Activated T-cell treated with anti-CD3 and anti-CD28 coated beads for 48 hours (primary cell): ENCODE measurements around the gene TGFBR3L.
A peak's percentile ranks its signal among the peaks of the same experiment; 100 is the strongest.
"Not testable (repeated sequence)": the region's sequence is repeated elsewhere in the genome, so short reads cannot be mapped to it uniquely, and the experiment has no call there.

Experiments used
- DNase-seq: peaks from one replicate; pipeline ENCODE4 v3.0.0-alpha.2; 2020; ENCODE audit warnings: low read depth

Gene TGFBR3L

GRCh38 chr19:7928334-7928706 lies 13.7 kb downstream of the TGFBR3L start:
- no peak for DNase-seq

DNA sequence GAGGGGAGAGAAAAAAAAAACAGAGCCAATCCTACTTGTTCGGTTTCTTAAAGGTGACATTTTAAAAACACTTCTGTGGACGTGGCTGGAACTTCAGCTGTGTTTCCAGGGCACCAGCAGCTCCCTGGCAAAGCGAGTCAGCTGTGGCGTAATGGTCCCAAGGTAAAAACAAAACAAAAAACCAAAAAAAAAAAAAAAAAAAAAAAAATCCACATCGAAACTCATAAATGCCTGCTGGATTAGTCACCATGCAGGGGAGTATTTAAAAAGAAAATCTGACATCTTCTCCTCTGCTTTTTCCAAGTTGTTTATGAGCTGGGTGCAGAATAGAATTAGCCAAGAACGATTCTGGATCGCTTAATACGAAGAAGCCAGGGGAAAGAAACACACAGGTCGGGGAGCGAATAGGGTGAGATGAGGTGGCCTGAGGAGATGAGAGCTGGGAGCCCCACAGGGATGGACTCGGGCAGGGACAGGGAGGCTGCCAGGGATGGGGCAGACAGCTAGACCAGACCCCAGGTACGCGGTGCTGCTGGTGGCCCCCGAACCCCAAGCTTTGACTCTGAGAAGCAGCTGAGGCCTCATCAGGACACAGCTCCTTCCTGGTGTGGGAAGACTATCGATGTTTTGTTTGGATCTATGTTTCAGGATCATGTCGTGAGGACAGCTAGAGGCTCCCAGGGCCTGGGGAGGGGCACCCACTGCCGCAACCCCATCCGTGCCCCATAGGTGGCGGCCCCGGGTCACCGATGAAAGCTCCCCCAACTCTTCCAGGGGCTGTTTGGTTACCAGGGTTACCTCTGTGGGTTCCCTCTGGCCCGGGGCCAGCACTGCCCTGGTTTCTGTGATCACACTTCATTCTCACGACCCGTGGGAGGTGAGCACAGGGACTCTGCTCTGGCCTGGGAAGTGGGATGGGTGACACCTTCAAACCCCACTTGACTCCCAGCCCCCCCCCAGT lies 14.4 kb downstream of the TGFBR3L start:
- DNase-seq, result peak; percentile 63

- DNase-seq, result not testable (repeated sequence)
These were observed 15.4 kb downstream of the TGFBR3L start for GRCh38 chr19:7930030-7930429.

DNA sequence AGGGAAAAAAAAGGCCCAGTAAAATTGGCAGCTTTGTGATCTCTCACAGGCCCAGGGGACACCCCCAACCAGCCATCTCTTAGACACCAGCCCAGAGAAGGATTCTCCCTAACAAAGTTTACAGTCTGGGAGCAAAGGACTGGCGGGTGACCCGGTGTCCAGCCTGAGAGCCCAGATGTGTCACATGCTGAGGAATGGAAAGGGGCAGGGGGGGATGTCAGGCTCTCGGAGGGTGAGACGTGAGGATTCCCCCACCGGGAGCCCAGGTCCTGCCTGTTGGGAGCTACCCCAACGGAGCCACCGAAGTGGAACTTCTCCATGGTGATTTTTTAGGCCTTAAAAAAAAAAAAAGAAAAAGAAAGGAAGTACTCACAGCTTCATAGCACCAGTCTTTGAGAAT lies 16.1 kb downstream of the TGFBR3L start:
- no peak for DNase-seq

DNA sequence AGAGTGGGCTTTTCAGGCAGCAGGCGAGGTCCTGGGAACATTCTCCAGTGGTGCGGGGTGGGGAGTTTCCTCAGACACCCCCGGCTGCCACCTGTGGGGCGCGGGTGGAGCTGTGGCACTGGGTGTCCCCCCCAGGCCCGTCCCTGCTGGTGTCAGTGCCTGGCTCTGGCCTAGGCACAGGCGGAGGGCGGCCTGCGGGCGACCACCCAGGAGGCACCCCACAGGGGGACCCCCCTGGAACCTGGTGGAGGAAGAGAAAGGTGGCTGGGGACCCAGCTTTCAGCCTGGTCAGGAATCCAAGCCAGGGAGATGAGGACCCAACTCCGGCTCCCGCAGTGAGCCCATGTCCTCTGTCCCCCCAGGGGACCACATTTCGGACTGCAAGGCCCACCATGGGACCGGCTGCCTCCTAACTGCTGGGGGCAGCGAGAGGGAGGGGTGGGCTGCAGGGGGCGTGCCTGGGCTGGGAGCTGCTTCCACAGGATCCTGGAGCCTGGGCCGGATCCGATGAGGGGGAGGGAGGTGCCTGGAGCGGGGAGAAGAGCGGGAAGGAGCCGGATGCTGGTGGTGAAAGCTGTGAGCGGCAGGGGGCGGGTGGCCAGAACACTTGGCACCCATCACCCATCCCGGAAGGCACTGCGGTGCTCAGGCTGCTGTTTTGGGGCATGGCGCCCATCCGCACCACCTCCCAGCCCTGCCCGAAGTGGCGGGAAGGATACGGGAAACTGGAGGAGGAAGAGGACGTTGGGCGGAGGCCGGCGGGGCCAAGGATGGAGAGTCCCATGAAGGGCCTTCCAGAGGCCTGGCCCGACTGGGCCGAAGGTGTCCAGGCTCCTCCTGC lies 16.8 kb downstream of the TGFBR3L start:
- no peak for DNase-seq

DNA sequence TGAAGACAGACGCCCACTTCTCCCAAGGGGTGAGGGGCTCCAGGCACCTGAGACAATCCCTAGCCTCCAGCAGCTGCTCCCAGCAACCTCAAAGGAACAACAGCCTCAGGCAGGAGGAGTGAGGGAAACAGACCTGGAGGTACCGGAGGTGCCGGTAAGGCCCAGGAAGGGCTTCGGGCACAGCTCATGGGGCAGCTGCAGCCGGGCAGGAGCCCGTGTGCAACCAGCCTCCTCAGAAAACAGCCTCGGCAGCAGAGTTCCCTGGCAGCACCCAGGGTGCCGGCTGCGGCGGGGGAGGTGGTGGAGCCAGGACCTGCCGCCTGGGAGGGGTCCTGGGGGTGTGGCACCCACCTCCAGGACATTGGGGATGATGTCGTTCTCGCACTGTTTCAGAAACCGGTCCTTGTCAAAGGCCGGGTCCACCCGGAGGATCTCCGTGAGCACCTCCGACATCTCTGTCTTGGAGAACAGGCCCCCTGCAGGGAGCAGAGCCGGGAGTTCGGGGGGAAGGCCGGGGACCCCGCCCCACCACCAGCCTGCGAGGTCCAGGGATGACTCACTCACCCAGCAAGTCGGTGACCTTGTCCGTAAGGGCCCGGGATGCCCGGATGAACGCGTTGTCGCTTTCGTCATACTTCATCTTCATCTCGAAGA lies 17.8 kb downstream of the TGFBR3L start:
- DNase-seq, result no peak

DNA sequence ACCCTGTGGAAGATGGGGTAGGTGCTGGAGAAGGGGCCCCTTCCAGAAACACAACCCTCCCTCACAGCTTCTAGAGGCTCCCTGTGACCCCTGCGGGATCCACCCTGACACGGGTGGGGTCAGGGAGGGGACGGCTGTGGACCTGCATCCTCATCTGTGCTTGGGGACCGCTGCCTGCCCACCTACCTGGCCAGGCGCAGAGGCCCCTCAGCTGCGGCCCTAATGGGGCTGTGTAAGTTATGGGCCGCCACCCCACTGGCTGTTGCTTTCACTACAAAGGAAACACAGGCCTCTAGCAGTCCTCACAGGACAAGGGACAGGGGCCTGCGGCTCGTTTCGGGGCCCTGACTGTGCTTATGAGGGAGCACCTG lies 18.3 kb downstream of the TGFBR3L start:
- DNase-seq, result no peak

- no peak for DNase-seq
These were observed 18.8 kb downstream of the TGFBR3L start for GRCh38 chr19:7933411-7933810.

GRCh38 chr19:7933828-7934725 lies 19.4 kb downstream of the TGFBR3L start:
- DNase-seq, result no peak

- no peak for DNase-seq
These were observed 20.1 kb downstream of the TGFBR3L start for GRCh38 chr19:7934766-7935165.

GRCh38 chr19:7940841-7941240 lies 26.2 kb downstream of the TGFBR3L start:
- no peak for DNase-seq

DNA sequence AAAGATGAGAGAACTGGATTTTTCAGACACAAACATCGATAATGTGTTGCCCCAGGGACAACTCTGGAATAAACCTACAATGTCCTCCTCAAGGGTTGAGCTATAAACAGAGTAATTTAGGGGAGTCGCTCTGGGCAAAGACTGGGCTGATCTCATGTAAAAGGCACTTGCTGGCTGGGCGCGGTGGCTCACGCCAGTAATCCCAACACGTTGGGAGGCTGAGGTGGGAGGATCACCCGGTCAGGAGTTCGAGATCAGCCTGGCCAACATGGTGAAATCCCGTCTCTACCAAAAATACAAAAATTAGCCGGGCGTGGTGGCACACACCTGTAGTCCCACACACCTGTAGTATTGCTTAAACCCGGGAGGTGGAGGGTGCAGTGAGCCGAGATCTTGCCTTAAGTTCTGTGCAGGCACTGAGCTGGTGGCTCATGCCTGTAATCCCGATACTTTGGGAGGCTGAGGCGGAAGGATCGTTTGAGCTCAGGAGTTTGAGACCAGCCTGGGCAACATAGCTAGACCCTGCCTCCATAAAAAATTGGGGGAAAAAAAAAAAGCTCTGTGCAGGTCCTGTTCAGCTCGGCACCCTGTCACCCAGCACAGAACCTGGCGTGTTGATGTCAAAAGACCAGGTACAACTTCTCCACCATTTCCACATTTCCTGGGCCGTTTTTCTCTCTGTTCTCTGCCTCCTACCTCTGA lies 27.4 kb downstream of the TGFBR3L start:
- no peak for DNase-seq

DNA sequence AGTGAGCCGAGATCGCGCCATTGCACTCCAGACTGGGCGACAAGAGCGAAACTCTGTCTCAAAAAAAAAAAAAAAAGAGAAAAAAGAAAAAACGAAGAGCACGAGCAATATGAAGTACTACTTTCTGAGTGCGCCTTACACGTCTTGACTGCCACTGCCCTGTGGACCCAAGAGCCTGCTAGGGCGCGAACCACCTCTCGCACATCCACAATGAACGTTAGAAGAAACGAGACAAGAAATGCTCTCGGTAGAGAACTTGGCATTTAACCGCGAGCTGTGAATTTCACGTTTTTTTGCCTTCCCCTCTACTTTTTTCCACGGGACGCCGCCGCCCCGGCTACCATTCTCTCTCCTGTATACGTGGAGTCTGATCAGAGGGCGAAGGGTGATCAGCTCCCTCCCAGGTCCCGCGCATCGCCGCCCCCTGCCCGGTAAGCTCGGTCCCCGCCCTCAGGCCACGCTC lies 28.4 kb downstream of the TGFBR3L start:
- no peak for DNase-seq

GRCh38 chr19:7943444-7944176 lies 29.0 kb downstream of the TGFBR3L start, which contains the start of gene TIMM44:
Gene TIMM44, minus strand, starts transcription at chr19:7943666. Its CDS starts 15 bp downstream, at chr19:7943651.
- peak; percentile 99 for DNase-seq

GRCh38 chr19:7944177-7944761 lies 29.6 kb downstream of the TGFBR3L start:
- DNase-seq, result peak; percentile 81

- DNase-seq, result no peak
These were observed 33.3 kb downstream of the TGFBR3L start for GRCh38 chr19:7947939-7948338.

DNA sequence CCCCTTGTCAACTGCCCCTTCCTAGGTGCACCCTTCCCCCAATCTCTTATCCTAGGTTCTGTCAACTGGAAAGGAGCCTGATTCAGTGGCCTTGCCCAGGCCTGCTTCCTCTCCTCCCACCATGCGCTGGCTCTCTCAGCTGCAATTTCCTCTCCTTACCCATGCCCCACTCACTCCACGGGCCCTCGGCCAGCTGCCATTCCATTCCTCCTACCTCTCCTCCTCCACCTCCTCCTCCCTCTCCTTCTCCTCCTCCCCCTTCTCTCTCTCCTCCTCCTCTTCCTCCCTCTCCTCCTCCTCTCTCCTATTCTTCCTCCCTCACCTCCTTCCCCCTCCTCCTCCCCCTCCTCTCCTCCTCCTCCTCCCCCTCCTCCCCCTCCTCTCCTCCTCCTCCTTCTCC lies 38.4 kb downstream of the TGFBR3L start:
- no peak for DNase-seq

GRCh38 chr19:7953576-7953975 lies 38.9 kb downstream of the TGFBR3L start:
- no peak for DNase-seq

- no peak for DNase-seq
These were observed 41.1 kb downstream of the TGFBR3L start for GRCh38 chr19:7955696-7956095.

DNA sequence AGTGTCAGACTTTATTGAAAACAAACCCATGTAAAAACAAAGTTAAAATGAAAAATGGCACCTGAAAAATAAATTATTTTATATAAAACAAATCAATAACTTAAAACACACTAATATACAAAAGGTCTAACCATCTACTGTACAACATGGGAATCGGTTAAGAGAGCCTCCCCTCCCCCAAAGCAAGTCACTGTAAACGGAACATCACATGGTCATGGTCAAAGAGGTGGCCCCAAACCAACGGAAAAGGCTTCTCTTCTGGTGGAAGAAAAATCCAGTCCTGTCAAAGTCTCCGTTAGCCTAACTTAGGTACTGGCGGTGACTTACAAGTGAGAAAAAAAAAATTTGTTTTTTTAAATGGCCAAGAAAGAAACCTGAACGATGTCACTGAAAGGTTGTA lies 44.6 kb downstream of the TGFBR3L start:
- DNase-seq, result no peak
